HepG2 (cell line): ENCODE measurements around the gene RGL3. TPM values are rescaled to one million over a fixed set of nuclear protein-coding genes. Genes with fewer than 3 reads are reported as not detected.

Experiments
- HES4 ChIP-seq: sonication (generic); formaldehyde crosslinking; IDR thresholded peaks from 2 replicates; pipeline ENCODE4 v1.9.0; 2021; ENCODE audit warnings: mild to moderate bottlenecking, missing genetic modification reagents, borderline replicate concordance
- KDM5B ChIP-seq: sonication (generic); formaldehyde crosslinking; IDR thresholded peaks from 2 replicates; pipeline ENCODE4 v1.4.0; 2020; ENCODE audit warnings: missing genetic modification reagents, mild to moderate bottlenecking, borderline replicate concordance
- MXD4 ChIP-seq: IDR thresholded peaks from 2 replicates; pipeline ENCODE4 v1.6.1; 2016; ENCODE audit warnings: mild to moderate bottlenecking, missing biosample characterization, missing genetic modification reagents
- RFX1 ChIP-seq: fragments of 450-650 bp; IDR thresholded peaks from 2 replicates; pipeline ENCODE4 v1.6.1; 2017
- RFX5 ChIP-seq: IDR thresholded peaks from 2 replicates; pipeline ENCODE4 v1.6.1; 2011; ENCODE audit warnings: low read depth, low read length, improper control_type of control experiment
- YEATS2 ChIP-seq: sonication (generic); formaldehyde crosslinking; IDR thresholded peaks from 2 replicates; pipeline ENCODE4 v1.4.0; 2020; ENCODE audit warnings: missing genetic modification reagents, borderline replicate concordance
- ZNF224 ChIP-seq: sonication (generic); formaldehyde crosslinking; IDR thresholded peaks from 2 replicates; pipeline ENCODE4 v1.5.0; 2020; ENCODE audit warnings: mild to moderate bottlenecking, missing genetic modification reagents
- ZNF530 ChIP-seq: sonication (generic); formaldehyde crosslinking; IDR thresholded peaks from 2 replicates; pipeline ENCODE4 v1.5.0; 2020; ENCODE audit warnings: low read depth, mild to moderate bottlenecking, missing genetic modification reagents
- ZNF556 ChIP-seq: sonication (generic); formaldehyde crosslinking; IDR thresholded peaks from 2 replicates; pipeline ENCODE4 v1.4.0; 2020; ENCODE audit warnings: mild to moderate bottlenecking, missing genetic modification reagents, borderline replicate concordance
- ZNF660 ChIP-seq: sonication (generic); formaldehyde crosslinking; IDR thresholded peaks from 2 replicates; pipeline ENCODE4 v1.5.1; 2020; ENCODE audit warnings: mild to moderate bottlenecking, low read depth, missing genetic modification reagents, borderline replicate concordance
- polyA plus RNA-seq, 8 experiments: library from polyadenylated mRNA; depleted of rRNA in 3 of 8; stranded (reverse) in 7 of 8; unstranded in 1 of 8; fragments of >200 nt; fragmentation: Illumina TruSeq in 4 of 8; extraction: Trizol in 4 of 8; gene quantifications; 2 replicates each; pipeline versions ENCODE4 v1.2.1 to v1.2.3, GENCODE V29; 2011 to 2016; ENCODE audit warnings: low read depth in 4 of 8, missing spikeins in 1 of 8, mixed read lengths in 1 of 8; ENCODE audit not compliant: insufficient read depth in 1 of 8
- total RNA-seq, 5 experiments: library from RNA; depleted of rRNA; stranded (reverse); fragments of >200 nt; fragmentation: Illumina TruSeq; extraction: Trizol; gene quantifications; 2 replicates each; pipeline ENCODE4 v1.2.3, GENCODE V29; 2016; ENCODE audit warnings: low read depth in 1 of 5
- TF ChIP-seq, protein P1 (sequence below), 2 experiments: fragments of 450-650 bp in 1 of 2; sonication (generic) in 1 of 2; formaldehyde crosslinking in 1 of 2; IDR thresholded peaks; 2 replicates each; pipeline versions ENCODE4 v1.6.1 to v1.8.0; 2016 to 2022; ENCODE audit warnings: antibody characterized with exemption in 1 of 2, mild to moderate bottlenecking in 1 of 2, missing genetic modification reagents in 1 of 2
- TF ChIP-seq, protein P2 (sequence below): IDR thresholded peaks from 2 replicates; pipeline ENCODE4 v1.6.1; 2016
- TF ChIP-seq, protein P3 (sequence below): sonication (generic); formaldehyde crosslinking; IDR thresholded peaks from 2 replicates; pipeline ENCODE4 v1.8.1; 2023; ENCODE audit warnings: mild to moderate bottlenecking, missing genetic modification reagents
- TF ChIP-seq, protein P4 (sequence below): sonication (generic); formaldehyde crosslinking; IDR thresholded peaks from 2 replicates; pipeline ENCODE4 v1.4.0; 2020; ENCODE audit warnings: mild to moderate bottlenecking, low read depth, missing genetic modification reagents

Gene RGL3
- total and polyA plus RNA-seq, 2 of the 13 experiments (the other 11 are each of a cell fraction or from before 2014, with no cell fraction given): 4.2 to 7.6 TPM

DNA sequence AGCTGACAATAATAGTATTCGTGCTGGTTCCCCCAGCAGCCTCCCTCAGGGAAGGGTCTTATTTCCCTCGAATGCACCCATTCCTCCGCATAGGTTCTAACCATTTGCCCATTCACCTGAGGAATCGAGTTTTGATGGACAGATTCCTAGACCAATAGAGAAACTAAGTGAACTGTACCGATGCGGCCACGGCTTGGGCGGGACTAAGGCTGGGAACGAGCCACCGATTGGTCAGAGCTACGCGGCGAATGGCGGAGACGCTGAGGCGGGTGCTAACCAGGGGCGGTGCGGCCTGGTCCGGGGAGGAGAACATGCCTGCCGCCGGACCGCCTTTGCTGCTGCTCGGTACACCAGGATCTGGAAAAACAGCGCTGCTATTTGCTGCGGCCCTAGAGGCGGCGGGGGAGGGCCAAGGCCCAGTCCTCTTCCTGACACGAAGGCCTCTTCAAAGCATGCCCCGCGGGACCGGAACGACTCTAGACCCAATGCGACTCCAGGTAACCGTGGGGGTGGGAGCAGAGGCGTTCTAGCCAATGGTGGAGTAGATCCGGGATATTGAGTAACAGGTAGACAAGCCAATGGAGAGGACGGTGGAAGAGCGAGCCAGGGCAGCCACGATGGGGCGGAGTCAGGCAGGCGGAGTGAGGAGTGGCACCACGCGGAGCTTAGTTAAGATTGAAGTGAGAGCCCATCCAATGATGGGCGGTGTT lies 44.5 kb downstream of the RGL3 start, which contains the start of gene SWSAP1 (continued):
- TF ChIP-seq, protein P1, sequence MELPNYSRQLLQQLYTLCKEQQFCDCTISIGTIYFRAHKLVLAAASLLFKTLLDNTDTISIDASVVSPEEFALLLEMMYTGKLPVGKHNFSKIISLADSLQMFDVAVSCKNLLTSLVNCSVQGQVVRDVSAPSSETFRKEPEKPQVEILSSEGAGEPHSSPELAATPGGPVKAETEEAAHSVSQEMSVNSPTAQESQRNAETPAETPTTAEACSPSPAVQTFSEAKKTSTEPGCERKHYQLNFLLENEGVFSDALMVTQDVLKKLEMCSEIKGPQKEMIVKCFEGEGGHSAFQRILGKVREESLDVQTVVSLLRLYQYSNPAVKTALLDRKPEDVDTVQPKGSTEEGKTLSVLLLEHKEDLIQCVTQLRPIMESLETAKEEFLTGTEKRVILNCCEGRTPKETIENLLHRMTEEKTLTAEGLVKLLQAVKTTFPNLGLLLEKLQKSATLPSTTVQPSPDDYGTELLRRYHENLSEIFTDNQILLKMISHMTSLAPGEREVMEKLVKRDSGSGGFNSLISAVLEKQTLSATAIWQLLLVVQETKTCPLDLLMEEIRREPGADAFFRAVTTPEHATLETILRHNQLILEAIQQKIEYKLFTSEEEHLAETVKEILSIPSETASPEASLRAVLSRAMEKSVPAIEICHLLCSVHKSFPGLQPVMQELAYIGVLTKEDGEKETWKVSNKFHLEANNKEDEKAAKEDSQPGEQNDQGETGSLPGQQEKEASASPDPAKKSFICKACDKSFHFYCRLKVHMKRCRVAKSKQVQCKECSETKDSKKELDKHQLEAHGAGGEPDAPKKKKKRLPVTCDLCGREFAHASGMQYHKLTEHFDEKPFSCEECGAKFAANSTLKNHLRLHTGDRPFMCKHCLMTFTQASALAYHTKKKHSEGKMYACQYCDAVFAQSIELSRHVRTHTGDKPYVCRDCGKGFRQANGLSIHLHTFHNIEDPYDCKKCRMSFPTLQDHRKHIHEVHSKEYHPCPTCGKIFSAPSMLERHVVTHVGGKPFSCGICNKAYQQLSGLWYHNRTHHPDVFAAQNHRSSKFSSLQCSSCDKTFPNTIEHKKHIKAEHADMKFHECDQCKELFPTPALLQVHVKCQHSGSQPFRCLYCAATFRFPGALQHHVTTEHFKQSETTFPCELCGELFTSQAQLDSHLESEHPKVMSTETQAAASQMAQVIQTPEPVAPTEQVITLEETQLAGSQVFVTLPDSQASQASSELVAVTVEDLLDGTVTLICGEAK (IDR thresholded peaks at IDR 0.05): no peak
- TF ChIP-seq, protein P1 (CRISPR knock-in tag; IDR thresholded peaks at IDR 0.05): peak; percentile 61; the same call in 1 of the 2 replicates
- TF ChIP-seq YEATS2: peak; percentile 77
- TF ChIP-seq HES4 (CRISPR knock-in tag): peak; percentile 78
- peak; percentile 81; the same call in 1 of the 2 replicates for TF ChIP-seq MXD4 (CRISPR knock-in tag)
- TF ChIP-seq KDM5B (CRISPR knock-in tag): peak; percentile 80; the same call in 1 of the 2 replicates
- TF ChIP-seq ZNF530 (CRISPR knock-in tag): no peak
- TF ChIP-seq, protein P2, sequence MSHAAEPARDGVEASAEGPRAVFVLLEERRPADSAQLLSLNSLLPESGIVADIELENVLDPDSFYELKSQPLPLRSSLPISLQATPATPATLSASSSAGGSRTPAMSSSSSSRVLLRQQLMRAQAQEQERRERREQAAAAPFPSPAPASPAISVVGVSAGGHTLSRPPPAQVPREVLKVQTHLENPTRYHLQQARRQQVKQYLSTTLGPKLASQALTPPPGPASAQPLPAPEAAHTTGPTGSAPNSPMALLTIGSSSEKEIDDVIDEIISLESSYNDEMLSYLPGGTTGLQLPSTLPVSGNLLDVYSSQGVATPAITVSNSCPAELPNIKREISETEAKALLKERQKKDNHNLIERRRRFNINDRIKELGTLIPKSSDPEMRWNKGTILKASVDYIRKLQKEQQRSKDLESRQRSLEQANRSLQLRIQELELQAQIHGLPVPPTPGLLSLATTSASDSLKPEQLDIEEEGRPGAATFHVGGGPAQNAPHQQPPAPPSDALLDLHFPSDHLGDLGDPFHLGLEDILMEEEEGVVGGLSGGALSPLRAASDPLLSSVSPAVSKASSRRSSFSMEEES (CRISPR knock-in tag): peak; percentile 72
- no peak; the same call in 1 of the 2 replicates for TF ChIP-seq RFX1
- no peak for TF ChIP-seq ZNF660 (CRISPR knock-in tag)
- TF ChIP-seq, protein P3, sequence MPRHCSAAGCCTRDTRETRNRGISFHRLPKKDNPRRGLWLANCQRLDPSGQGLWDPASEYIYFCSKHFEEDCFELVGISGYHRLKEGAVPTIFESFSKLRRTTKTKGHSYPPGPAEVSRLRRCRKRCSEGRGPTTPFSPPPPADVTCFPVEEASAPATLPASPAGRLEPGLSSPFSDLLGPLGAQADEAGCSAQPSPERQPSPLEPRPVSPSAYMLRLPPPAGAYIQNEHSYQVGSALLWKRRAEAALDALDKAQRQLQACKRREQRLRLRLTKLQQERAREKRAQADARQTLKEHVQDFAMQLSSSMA (CRISPR knock-in tag): peak; percentile 98
- TF ChIP-seq, protein P4, sequence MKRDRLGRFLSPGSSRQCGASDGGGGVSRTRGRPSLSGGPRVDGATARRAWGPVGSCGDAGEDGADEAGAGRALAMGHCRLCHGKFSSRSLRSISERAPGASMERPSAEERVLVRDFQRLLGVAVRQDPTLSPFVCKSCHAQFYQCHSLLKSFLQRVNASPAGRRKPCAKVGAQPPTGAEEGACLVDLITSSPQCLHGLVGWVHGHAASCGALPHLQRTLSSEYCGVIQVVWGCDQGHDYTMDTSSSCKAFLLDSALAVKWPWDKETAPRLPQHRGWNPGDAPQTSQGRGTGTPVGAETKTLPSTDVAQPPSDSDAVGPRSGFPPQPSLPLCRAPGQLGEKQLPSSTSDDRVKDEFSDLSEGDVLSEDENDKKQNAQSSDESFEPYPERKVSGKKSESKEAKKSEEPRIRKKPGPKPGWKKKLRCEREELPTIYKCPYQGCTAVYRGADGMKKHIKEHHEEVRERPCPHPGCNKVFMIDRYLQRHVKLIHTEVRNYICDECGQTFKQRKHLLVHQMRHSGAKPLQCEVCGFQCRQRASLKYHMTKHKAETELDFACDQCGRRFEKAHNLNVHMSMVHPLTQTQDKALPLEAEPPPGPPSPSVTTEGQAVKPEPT (CRISPR knock-in tag): peak; percentile 55; the same call in 1 of the 2 replicates
- TF ChIP-seq ZNF556 (CRISPR knock-in tag): no peak; the same call in 1 of the 2 replicates
- peak; percentile 88; the same call in 1 of the 2 replicates for TF ChIP-seq ZNF224
- no peak; the same call in 1 of the 2 replicates for TF ChIP-seq RFX5
